Endothelial cell (in vitro differentiated cells): Measurements from ENCODE around the gene TUBGCP3. TPM values are rescaled to one million over a fixed set of nuclear protein-coding genes. Genes with fewer than 3 reads are reported as not detected.

ENCODE experiments used
- DNase-seq: peaks from one replicate; pipeline ENCODE4 v3.0.0; 2021; ENCODE audit warnings: low spot score
- H3K27ac Mint-ChIP-seq: one replicate; pipeline ENCODE4 v1.8.0; 2021; ENCODE audit warnings: mixed read lengths, inconsistent platforms; ENCODE audit not compliant: unreplicated experiment
- H3K27me3 Mint-ChIP-seq: one replicate; pipeline ENCODE4 v1.8.0; 2021; ENCODE audit warnings: mild to moderate bottlenecking, moderate library complexity, mixed read lengths, inconsistent platforms; ENCODE audit not compliant: unreplicated experiment
- H3K36me3 Mint-ChIP-seq: one replicate; pipeline ENCODE4 v1.8.0; 2021; ENCODE audit warnings: mild to moderate bottlenecking, low read depth, mixed read lengths, inconsistent platforms; ENCODE audit not compliant: unreplicated experiment
- H3K4me1 Mint-ChIP-seq: one replicate; pipeline ENCODE4 v1.8.0; 2021; ENCODE audit warnings: mild to moderate bottlenecking, mixed read lengths, inconsistent platforms; ENCODE audit not compliant: unreplicated experiment
- H3K4me3 Mint-ChIP-seq: one replicate; pipeline ENCODE4 v1.8.0; 2021; ENCODE audit warnings: mild to moderate bottlenecking, mixed read lengths, inconsistent platforms; ENCODE audit not compliant: unreplicated experiment
- H3K9me3 Mint-ChIP-seq: one replicate; pipeline ENCODE4 v1.8.0; 2021; ENCODE audit warnings: mixed read lengths, inconsistent platforms; ENCODE audit not compliant: unreplicated experiment
- total RNA-seq: library from RNA; stranded (reverse); fragmentation: NEBNext Ultra II Directional; extraction: Animal tissue kit (Norgen Biotek cat#: 25700); gene quantifications from one replicate; pipeline ENCODE4 v1.2.1, GENCODE V29; 2021; ENCODE audit not compliant: unreplicated experiment
- TF ChIP-seq, protein P1 (sequence below): fragments of 200-600 bp; sonication (generic); IDR thresholded peaks from one replicate; pipeline ENCODE4 v1.5.0; 2021; ENCODE audit warnings: antibody characterized with exemption; ENCODE audit not compliant: unreplicated experiment

Gene TUBGCP3
- total RNA-seq, 1 donor from 2014 or later: 26.8 TPM

DNA sequence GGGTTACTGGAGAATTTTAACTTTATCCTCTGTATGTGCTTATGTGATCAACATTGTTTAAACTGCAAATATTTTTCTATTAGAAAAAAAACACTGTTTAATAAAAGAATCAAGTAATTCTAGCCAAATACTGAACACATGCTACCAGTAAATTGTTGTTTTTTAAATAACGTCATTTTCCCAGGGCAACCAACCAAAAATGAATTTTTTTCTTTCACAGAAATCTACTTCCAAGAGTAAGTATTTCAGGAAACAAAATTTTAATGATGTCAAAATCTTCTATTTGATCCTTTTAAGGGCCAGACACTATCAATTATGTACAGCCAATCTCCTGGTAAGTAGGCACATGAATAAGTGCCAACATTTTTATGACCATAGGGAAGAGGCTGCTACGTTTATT, 57.1 kb downstream of the TUBGCP3 start:
- TF ChIP-seq, protein P1, sequence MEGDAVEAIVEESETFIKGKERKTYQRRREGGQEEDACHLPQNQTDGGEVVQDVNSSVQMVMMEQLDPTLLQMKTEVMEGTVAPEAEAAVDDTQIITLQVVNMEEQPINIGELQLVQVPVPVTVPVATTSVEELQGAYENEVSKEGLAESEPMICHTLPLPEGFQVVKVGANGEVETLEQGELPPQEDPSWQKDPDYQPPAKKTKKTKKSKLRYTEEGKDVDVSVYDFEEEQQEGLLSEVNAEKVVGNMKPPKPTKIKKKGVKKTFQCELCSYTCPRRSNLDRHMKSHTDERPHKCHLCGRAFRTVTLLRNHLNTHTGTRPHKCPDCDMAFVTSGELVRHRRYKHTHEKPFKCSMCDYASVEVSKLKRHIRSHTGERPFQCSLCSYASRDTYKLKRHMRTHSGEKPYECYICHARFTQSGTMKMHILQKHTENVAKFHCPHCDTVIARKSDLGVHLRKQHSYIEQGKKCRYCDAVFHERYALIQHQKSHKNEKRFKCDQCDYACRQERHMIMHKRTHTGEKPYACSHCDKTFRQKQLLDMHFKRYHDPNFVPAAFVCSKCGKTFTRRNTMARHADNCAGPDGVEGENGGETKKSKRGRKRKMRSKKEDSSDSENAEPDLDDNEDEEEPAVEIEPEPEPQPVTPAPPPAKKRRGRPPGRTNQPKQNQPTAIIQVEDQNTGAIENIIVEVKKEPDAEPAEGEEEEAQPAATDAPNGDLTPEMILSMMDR: no peak
- no peaks in the 10 kb centered on the region for H3K4me1 Mint-ChIP-seq
- H3K27ac Mint-ChIP-seq: no peak overlapping the region
- DNase-seq: no peak
- no peaks in the 10 kb centered on the region for H3K27me3 Mint-ChIP-seq
- H3K9me3 Mint-ChIP-seq: no peaks in the 10 kb centered on the region
- H3K36me3 Mint-ChIP-seq: no peaks in the 10 kb centered on the region
- no peak overlapping the region for H3K4me3 Mint-ChIP-seq

DNA sequence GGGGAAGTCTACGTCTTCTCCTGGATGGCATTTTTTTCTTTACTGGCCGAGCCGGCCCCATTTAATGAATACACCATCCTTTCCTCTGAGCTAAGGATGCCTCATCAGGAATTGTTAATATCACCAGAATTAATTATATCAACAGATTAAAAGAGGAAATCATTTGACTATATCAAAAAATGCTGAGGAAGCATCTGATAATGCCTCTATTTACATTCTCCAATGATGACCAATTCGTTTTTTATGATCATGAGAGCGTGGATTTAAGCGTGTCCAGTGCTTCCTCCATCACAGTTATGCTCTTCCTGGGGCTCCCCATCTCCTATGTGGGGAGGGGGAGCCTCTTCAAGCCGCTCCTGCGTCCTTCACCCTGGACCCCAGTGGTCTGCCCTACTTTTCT, 58.7 kb downstream of the TUBGCP3 start:
- Mint-ChIP-seq H3K4me1 (no peaks in the 10 kb centered on the region), H3K27me3 (no peaks in the 10 kb centered on the region), H3K27ac (no peak overlapping the region), H3K4me3 (no peak overlapping the region), H3K36me3 (no peaks in the 10 kb centered on the region), H3K9me3 (no peaks in the 10 kb centered on the region)
- DNase-seq: no peak
- TF ChIP-seq, protein P1: no peak

DNA sequence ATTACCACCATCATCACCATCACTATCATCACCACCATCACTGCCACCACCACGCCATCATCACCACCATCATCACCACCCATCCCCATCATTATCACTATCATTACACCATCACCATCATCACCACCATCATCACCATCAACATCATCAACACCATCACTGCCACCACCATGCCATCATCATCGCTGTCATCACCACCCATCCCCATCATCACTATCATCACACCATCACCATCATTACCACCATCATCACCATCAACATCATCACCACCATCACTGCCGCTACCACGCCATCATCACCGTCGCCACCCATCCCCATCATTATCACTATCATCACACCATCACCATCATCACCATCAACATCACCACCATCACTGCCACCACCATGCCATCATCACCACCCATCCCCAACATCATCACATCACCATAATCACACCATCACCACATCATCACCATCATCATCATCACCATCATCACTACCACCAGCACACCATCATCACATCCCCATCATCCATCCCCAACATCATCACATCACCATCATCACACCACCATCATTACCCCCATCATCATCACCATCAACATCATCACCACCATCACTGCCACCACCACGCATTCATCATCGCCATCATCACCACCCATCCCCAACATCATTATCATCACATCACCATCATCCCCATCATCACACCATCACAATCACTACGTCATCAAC, 61.7 kb downstream of the TUBGCP3 start:
- Mint-ChIP-seq H3K27me3 (no peaks in the 10 kb centered on the region), H3K4me1 (no peaks in the 10 kb centered on the region), H3K27ac (no peak overlapping the region), H3K4me3 (no peak overlapping the region), H3K9me3 (no peaks in the 10 kb centered on the region), H3K36me3 (no peaks in the 10 kb centered on the region)
- TF ChIP-seq, protein P1: no peak
- no peak for DNase-seq

DNA sequence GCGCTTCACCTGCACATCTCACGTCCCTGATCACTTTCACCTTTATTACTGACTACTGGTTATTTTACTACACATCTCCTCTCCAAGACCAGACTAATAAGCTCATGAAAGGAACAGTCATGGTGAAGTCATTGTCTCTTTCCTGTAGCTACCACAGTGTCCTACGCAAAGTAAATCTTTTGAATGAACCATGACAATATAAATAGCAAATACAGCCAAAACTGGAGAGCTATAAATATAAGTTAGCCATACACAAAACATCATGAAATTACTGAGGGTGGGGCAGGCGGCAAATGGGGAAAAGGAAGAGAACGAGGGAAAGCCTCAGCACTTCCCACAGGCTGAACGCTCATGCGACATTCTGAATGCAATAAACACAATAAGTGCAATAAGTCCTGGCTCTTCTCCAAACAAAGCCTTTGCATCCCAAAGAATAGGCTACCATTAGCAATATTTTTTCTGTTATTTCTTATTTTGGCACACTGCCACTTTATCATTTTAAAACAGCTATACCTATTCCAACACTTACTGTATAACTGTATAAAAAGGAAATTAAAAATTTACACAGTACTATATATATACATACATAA, 62.5 kb downstream of the TUBGCP3 start:
- Mint-ChIP-seq H3K36me3 (no peaks in the 10 kb centered on the region), H3K27ac (no peak overlapping the region), H3K4me3 (no peak overlapping the region), H3K27me3 (no peaks in the 10 kb centered on the region), H3K9me3 (no peaks in the 10 kb centered on the region), H3K4me1 (no peaks in the 10 kb centered on the region)
- TF ChIP-seq, protein P1: no peak
- no peak for DNase-seq

DNA sequence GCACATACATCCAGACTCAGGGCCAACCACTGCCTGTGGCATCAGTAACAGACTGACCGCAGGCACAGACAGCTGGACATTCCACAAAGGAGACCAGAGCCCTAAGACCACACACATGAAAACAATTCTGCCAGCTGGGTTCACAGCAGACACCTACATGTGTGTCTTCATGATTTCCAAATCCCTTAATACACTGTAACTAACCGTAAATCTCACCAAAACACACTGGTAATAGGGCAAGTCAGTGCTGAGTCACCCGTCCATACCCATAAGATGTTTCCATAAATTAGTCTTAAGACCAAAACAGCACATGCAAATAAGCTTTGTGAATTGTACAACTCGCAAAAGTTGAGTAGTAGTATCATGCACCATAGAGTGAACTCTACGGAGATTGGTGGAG, 65.4 kb downstream of the TUBGCP3 start:
- DNase-seq: no peak
- H3K4me1 Mint-ChIP-seq: no peaks in the 10 kb centered on the region
- no peak overlapping the region for H3K4me3 Mint-ChIP-seq
- H3K36me3 Mint-ChIP-seq: no peaks in the 10 kb centered on the region
- TF ChIP-seq, protein P1: no peak
- no peak overlapping the region for H3K27ac Mint-ChIP-seq
- H3K9me3 Mint-ChIP-seq: no peaks in the 10 kb centered on the region
- H3K27me3 Mint-ChIP-seq: no peaks in the 10 kb centered on the region
